ENCODE results near the gene KRTAP2-4.
"Not testable (repeated sequence)": the region's sequence is repeated elsewhere in the genome, so short reads cannot be mapped to it uniquely, and the experiment has no call there.

KRTAP2-4 gene

GRCh38 chr17:41037853-41038350 lies 27.8 kb downstream of the KRTAP2-4 start:
- DNase-seq (ENCODE audit: low spot score) = no peak

- DNase-seq (ENCODE audit: low spot score) = not testable (repeated sequence)
Observed at GRCh38 chr17:41034346-41034935, 31.2 kb downstream of the KRTAP2-4 start, which contains the start of gene KRTAP1-3. Gene KRTAP1-3, minus strand, starts transcription at chr17:41034874. Its CDS starts 53 bp downstream, at chr17:41034821.

DNA sequence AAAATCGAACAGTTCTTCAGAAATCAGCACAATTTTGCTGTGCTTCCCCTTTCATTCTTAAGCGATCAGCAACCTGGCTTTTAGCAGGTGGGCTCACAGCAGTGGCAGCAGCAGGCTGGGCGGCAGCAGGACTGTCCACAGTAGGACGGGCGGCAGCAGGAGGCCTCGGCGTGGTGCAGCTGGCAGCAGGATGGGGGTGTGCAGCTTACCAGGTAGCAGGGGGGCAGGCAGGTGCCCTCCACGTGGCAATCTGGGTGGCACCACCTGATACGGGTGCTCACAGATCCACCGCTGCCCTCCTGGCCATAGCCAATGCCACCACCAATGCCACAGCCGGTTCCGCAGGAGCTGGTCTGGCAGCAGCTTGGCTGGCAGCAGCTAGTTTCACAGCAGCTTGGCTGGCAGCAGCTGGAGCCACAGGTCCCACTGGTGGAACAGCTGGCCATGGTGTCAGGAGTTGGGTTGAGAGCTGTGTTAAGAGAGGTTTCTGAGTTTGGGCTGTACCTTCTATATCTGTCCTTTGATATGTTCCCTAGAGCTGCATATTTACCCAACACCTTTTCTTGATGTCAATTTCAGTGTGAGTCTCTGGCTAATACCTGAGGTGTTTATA lies 35.9 kb downstream of the KRTAP2-4 start, which contains the start of gene KRTAP1-4:
Gene KRTAP1-4 (minus strand): TSS at position 563 of the 613 bp plus-strand sequence. CDS start 117 bp downstream, at position 446.
- DNase-seq (ENCODE audit: low spot score) = no peak

- no peak for DNase-seq (ENCODE audit: low spot score)
Observed at GRCh38 chr17:41026715-41027471, 38.8 kb downstream of the KRTAP2-4 start, which contains the start of gene KRTAP1-5. Gene KRTAP1-5, minus strand, starts transcription at chr17:41027208. Its CDS starts 53 bp downstream, at chr17:41027155.

- no peak for DNase-seq (ENCODE audit: low spot score)
Observed at GRCh38 chr17:41024697-41025096, 41.0 kb downstream of the KRTAP2-4 start.

DNA sequence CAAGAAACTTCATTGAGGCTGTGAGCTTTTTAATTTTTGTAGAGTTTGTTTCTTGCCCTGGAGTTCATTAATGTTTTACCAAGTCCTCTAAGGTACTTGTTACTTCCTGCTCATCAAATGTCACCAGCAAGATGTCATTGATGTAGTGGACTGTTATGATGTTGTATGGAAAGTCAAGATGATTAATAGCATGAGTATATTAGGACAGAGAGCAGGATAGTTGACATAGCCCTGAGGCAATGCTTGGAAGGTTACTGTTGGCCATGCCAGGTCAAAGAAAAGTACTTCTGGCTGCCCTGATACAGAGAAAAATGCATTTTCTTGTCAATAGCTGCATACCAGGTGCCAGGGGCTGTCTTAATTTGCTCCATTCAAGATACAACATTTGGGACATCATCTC lies 45.3 kb downstream of the KRTAP2-4 start:
- DNase-seq (ENCODE audit: low spot score) = no peak

DNA sequence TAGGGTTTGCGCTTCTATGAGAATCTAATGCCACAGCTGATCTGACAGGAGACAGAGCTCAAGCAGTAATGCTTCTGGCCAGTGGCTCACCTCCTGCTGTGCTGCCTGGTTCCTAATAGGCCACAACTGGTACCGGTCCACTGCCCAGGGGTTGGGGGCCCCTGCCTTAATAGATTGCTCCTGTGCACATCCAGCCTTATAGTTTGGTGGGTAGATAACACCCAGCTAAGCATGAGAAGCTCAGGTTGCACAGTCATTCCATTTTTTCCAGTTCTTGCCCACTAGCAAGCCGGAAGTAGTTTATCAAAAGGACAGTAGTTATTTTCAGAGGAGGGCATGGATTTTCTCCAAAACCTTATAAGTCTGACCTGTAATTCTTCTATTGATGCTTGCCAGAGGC lies 46.3 kb downstream of the KRTAP2-4 start:
- no peak for DNase-seq (ENCODE audit: low spot score)

DNA sequence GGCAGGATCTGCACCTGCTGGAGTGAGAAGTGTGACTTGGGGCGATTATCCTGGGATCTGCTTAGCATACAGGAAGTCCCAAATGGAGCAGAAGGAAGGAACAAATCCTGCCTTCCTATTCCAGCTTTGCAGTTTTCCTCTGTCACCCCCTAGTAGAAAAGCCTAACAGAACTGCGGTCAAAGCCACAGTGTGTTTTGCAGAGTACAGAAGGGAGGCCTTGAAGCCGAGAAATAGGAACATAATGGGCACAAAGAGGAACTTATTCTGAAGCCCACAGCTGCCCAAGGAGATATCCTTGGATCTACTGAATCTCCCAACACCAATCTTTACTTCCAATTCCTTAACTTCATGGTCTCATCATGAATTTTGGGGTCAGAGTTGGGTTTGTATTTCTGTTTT lies 47.1 kb downstream of the KRTAP2-4 start:
- DNase-seq (ENCODE audit: low spot score) = no peak

DNA sequence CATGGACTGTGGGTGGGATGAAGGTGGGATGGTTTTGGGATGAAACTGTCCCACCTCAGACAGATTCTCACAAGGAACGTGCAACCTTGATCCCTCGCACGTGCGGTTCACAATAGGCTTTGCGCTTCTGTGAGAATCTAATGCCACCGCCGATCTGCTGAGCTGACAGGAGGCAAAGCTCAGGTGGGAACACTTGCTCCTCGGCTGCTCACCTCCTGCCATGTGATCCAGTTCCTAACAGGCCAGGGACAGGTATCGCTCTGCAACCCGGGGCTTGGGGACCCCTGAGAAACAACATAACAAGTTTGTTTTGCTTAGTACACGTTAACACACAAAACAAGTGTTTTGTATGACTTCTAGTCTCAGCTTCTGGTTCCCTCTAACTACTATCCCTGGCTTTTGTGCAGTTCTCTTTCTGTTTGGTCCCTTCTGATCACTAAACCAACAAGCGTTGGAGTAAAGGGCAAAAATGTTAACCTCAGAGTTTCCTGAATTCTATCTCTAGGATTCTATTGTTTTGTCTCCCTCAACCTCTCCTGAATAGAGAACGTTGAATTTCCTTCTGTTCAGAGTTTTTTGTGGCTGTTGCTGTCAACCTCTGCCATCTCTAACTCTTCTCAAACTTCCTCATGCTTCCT lies 49.0 kb downstream of the KRTAP2-4 start:
- no peak for DNase-seq (ENCODE audit: low spot score)

DNA sequence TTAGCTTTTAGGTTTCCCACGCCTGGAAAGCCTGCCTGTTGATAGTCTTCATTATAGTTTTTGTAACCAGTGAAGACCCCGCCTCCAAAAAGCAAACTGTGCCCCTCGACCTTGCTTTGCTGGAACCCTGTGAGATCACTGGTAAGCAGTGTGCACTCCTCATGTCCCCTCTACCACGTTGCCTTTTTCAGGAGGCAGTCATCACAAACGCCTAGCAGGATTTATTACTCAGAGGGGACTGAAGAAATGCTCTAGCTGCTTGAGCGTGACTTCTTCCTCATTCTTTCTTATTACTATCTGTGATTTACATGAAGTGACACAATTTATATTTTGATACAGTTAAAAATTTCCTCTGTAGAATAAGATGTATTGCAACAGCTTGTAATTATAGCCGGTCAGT lies 50.2 kb downstream of the KRTAP2-4 start:
- DNase-seq (ENCODE audit: low spot score) = no peak

All from SK-N-DZ (cell line).